MCF 10A (cell line): ENCODE measurements around the gene MVP. TPM values are rescaled to one million over a fixed set of nuclear protein-coding genes. Genes with fewer than 3 reads are reported as not detected.

ENCODE experiments used
- BruUV-seq: library from RNA; stranded (reverse); fragments of 400-500 nt; replicated peaks from 2 replicates; lab custom pipeline; 2021; lab: Mats Ljungman, UMichigan
- CTCF ChIA-PET: fragments of 300-600 bp; sonication (Branson Sonifier 250); formaldehyde crosslinking; extraction: SDS; loops from one replicate; lab custom pipeline; 2021; ENCODE audit warnings: antibody characterized with exemption, inconsistent platforms; lab: Yijun Ruan, JAX
- POLR2A ChIA-PET: fragments of 300-600, 350-650 bp; sonication (Branson Sonifier 250); formaldehyde crosslinking; extraction: SDS; loops from one replicate; lab custom pipeline; 2020; ENCODE audit warnings: antibody characterized with exemption, inconsistent platforms; lab: Yijun Ruan, JAX
- DNase-seq: peaks from one replicate; pipeline ENCODE4 v3.0.0-alpha.2; 2018; ENCODE audit not compliant: unreplicated experiment
- H3K27ac Mint-ChIP-seq: one replicate; pipeline ENCODE4 v1.8.0; 2022; ENCODE audit warnings: mild to moderate bottlenecking, low read depth, mixed read lengths; ENCODE audit not compliant: unreplicated experiment
- H3K27me3 Mint-ChIP-seq: one replicate; pipeline ENCODE4 v1.8.0; 2022; ENCODE audit warnings: mixed read lengths; ENCODE audit not compliant: insufficient read depth, unreplicated experiment
- H3K36me3 Mint-ChIP-seq: one replicate; pipeline ENCODE4 v1.8.0; 2022; ENCODE audit warnings: mild to moderate bottlenecking, moderate library complexity, mixed read lengths; ENCODE audit not compliant: insufficient read depth, unreplicated experiment
- H3K4me1 Mint-ChIP-seq: one replicate; pipeline ENCODE4 v1.8.0; 2022; ENCODE audit warnings: mixed read lengths; ENCODE audit not compliant: insufficient read depth, unreplicated experiment
- H3K4me3 Mint-ChIP-seq: one replicate; pipeline ENCODE4 v1.8.0; 2022; ENCODE audit warnings: mild to moderate bottlenecking, moderate library complexity, mixed read lengths; ENCODE audit not compliant: unreplicated experiment
- H3K9me3 Mint-ChIP-seq: one replicate; pipeline ENCODE4 v1.8.0; 2022; ENCODE audit warnings: mixed read lengths; ENCODE audit not compliant: unreplicated experiment
- intact Hi-C: fragments of 100-400 bp; cut with micrococcal nuclease; formaldehyde crosslinking; loops from 2 replicates; pipeline ENCODE4 v1.14.1; 2022
- total RNA-seq: library from RNA; stranded (reverse); gene quantifications from 2 replicates; pipeline ENCODE4 v1.2.3, GENCODE V29; 2022
- TF ChIP-seq, protein P1 (sequence below): fragments of 200-600 bp; IDR thresholded peaks from one replicate; pipeline ENCODE4 v1.8.0; 2022; ENCODE audit warnings: antibody characterized with exemption, mild to moderate bottlenecking; ENCODE audit not compliant: unreplicated experiment

The MVP gene
- total RNA-seq, 1 experiment from 2014 or later, result 56.5 TPM

- BruUV-seq, result no TSS peak
- no peak overlapping the region for H3K27ac Mint-ChIP-seq
- H3K9me3 Mint-ChIP-seq, result no peaks in the 10 kb centered on the region
- DNase-seq, result no peak
- TF ChIP-seq, protein P1, sequence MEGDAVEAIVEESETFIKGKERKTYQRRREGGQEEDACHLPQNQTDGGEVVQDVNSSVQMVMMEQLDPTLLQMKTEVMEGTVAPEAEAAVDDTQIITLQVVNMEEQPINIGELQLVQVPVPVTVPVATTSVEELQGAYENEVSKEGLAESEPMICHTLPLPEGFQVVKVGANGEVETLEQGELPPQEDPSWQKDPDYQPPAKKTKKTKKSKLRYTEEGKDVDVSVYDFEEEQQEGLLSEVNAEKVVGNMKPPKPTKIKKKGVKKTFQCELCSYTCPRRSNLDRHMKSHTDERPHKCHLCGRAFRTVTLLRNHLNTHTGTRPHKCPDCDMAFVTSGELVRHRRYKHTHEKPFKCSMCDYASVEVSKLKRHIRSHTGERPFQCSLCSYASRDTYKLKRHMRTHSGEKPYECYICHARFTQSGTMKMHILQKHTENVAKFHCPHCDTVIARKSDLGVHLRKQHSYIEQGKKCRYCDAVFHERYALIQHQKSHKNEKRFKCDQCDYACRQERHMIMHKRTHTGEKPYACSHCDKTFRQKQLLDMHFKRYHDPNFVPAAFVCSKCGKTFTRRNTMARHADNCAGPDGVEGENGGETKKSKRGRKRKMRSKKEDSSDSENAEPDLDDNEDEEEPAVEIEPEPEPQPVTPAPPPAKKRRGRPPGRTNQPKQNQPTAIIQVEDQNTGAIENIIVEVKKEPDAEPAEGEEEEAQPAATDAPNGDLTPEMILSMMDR, result no peak
- intact Hi-C loops, result no loop called here
- POLR2A ChIA-PET, result no interaction called here
- CTCF ChIA-PET, result no interaction called here
- no peaks in the 10 kb centered on the region for H3K36me3 Mint-ChIP-seq
- H3K4me1 Mint-ChIP-seq, result peaks cover 10% of the 10 kb centered on the region
- peaks cover 27% of the 10 kb centered on the region for H3K27me3 Mint-ChIP-seq
- H3K4me3 Mint-ChIP-seq, result no peak overlapping the region
These were observed 76.6 kb downstream of the MVP start for GRCh38 chr16:29896841-29897240.

- no TSS peak for BruUV-seq
- DNase-seq, result no peak
- TF ChIP-seq, protein P1, result no peak
- intact Hi-C loops, result no loop called here
- H3K4me3 Mint-ChIP-seq, result no peak overlapping the region
- ChIA-PET POLR2A (no interaction called here), CTCF (no interaction called here)
- peaks cover 27% of the 10 kb centered on the region for H3K27me3 Mint-ChIP-seq
- H3K27ac Mint-ChIP-seq, result no peak overlapping the region
- no peaks in the 10 kb centered on the region for H3K36me3 Mint-ChIP-seq
- no peaks in the 10 kb centered on the region for H3K9me3 Mint-ChIP-seq
- H3K4me1 Mint-ChIP-seq, result peaks cover 10% of the 10 kb centered on the region
These were observed 77.1 kb downstream of the MVP start for GRCh38 chr16:29897333-29897732.

Other genes starting within 250 kb of the MVP start
- not detected in 2 replicates for gene SPN, start 157.2 kb upstream of the MVP start, total RNA-seq
- gene QPRT, start 141.3 kb upstream of the MVP start, total RNA-seq, result not detected in 2 replicates
- gene C16orf54, start 74.5 kb upstream of the MVP start, total RNA-seq, result not detected in 2 replicates
- not detected in 2 replicates for gene ZG16, start 42.2 kb upstream of the MVP start, total RNA-seq
- 36.3 and 53.8 TPM in 2 replicates for gene KIF22, start 29.7 kb upstream of the MVP start, total RNA-seq
- gene MAZ, start 13.9 kb upstream of the MVP start, total RNA-seq, result 185 and 194 TPM in 2 replicates
- gene PRRT2, start 8.3 kb upstream of the MVP start, total RNA-seq, result 0.42 and 0.96 TPM in 2 replicates
- 21.3 and 25.0 TPM in 2 replicates for gene PAGR1, start 4.3 kb upstream of the MVP start, total RNA-seq
- 41.3 and 42.7 TPM in 2 replicates for gene CDIPT, start 42.8 kb downstream of the MVP start, total RNA-seq
- 1.9 and 3.2 TPM in 2 replicates for gene SEZ6L2, start 79.1 kb downstream of the MVP start, total RNA-seq
- 4.8 and 5.7 TPM in 2 replicates for gene ASPHD1, start 80.0 kb downstream of the MVP start, total RNA-seq
- 35.5 and 38.9 TPM in 2 replicates for gene KCTD13, start 105.8 kb downstream of the MVP start, total RNA-seq
- 62.1 and 68.1 TPM in 2 replicates for gene TMEM219, start 141.6 kb downstream of the MVP start, total RNA-seq
- gene TAOK2, start 153.4 kb downstream of the MVP start, total RNA-seq, result 29.3 and 33.1 TPM in 2 replicates
- gene HIRIP3, start 175.2 kb downstream of the MVP start, total RNA-seq, result 12.9 and 20.7 TPM in 2 replicates
- 82.0 and 90.1 TPM in 2 replicates for gene INO80E, start 175.8 kb downstream of the MVP start, total RNA-seq
- gene DOC2A, start 190.6 kb downstream of the MVP start, total RNA-seq, result 1.2 TPM in 2 replicates
- not detected in 2 replicates for gene C16orf92, start 202.7 kb downstream of the MVP start, total RNA-seq
- gene TLCD3B, start 210.8 kb downstream of the MVP start, total RNA-seq, result 0.21 and 0.27 TPM in 2 replicates
- 1,141 and 1,165 TPM in 2 replicates for gene ALDOA, start 245.3 kb downstream of the MVP start, total RNA-seq